KMS-11 (cell line): Measurements from ENCODE around the gene STT3B.

Source experiments
- H2AFZ ChIP-seq: fragments of 200-600 bp; sonication (generic); 2 replicates; pipeline ENCODE4 v1.6.1; 2016; ENCODE audit warnings: antibody characterized with exemption, mixed run types, low read depth
- H3K27ac ChIP-seq: fragments of 200-600 bp; sonication (generic); 2 replicates; pipeline ENCODE4 v1.6.1; 2016; ENCODE audit warnings: mild to moderate bottlenecking, mixed run types
- H3K27me3 ChIP-seq: fragments of 200-600 bp; sonication (generic); 2 replicates; pipeline ENCODE4 v1.6.1; 2017; ENCODE audit warnings: mild to moderate bottlenecking, low read depth, mixed run types, moderate library complexity; ENCODE audit not compliant: insufficient read depth
- H3K36me3 ChIP-seq: fragments of 200-600 bp; sonication (generic); 2 replicates; pipeline ENCODE4 v1.6.1; 2017; ENCODE audit warnings: mild to moderate bottlenecking, mixed run types; ENCODE audit not compliant: insufficient read depth
- H3K4me1 ChIP-seq: fragments of 200-600 bp; sonication (generic); 2 replicates; pipeline ENCODE4 v1.6.1; 2016; ENCODE audit warnings: mild to moderate bottlenecking, low read depth, mixed run types; ENCODE audit not compliant: poor library complexity, severe bottlenecking
- H3K4me2 ChIP-seq: fragments of 200-600 bp; sonication (generic); 2 replicates; pipeline ENCODE4 v1.7.0; 2016; ENCODE audit warnings: mild to moderate bottlenecking, mixed run types
- H3K4me3 ChIP-seq: fragments of 200-600 bp; sonication (generic); IDR thresholded peaks from 2 replicates; pipeline ENCODE4 v1.6.1; 2017; ENCODE audit warnings: low read depth, low read length, mixed read lengths; ENCODE audit not compliant: insufficient read depth
- H3K79me2 ChIP-seq: fragments of 200-600 bp; sonication (generic); 2 replicates; pipeline ENCODE4 v1.6.1; 2016; ENCODE audit warnings: low read depth, mixed run types; ENCODE audit not compliant: insufficient read depth
- H3K9ac ChIP-seq: fragments of 200-600 bp; sonication (generic); 2 replicates; pipeline ENCODE4 v1.6.1; 2016; ENCODE audit warnings: mild to moderate bottlenecking, mixed run types
- H4K20me1 ChIP-seq: fragments of 200-600 bp; sonication (generic); 2 replicates; pipeline ENCODE4 v1.6.1; 2016; ENCODE audit warnings: mild to moderate bottlenecking, mixed run types; ENCODE audit not compliant: insufficient read depth
- CTCF ChIP-seq: fragments of 200-600 bp; sonication (generic); conservative IDR thresholded peaks from 2 replicates; pipeline ENCODE4 v1.6.1; 2017; ENCODE audit warnings: low read depth, mild to moderate bottlenecking, antibody characterized with exemption, low read length, moderate library complexity, mixed read lengths

Gene STT3B

GRCh38 chr3:31614162-31614921, 81.6 kb downstream of the STT3B start:
- Histone ChIP-seq H3K4me2 (no peak overlapping the region), H3K4me1 (no peaks in the 10 kb centered on the region), H3K27ac (no peak overlapping the region), H3K36me3 (no peaks in the 10 kb centered on the region), H3K27me3 (no peaks in the 10 kb centered on the region), H3K4me3 (no peak overlapping the region), H2AFZ (no peak overlapping the region), H3K9ac (no peak overlapping the region), H3K79me2 (0 out of 2 replicates have a peak, but pooled peaks cover 5% of the 10 kb centered on the region), H4K20me1 (no peaks in the 10 kb centered on the region)
- TF ChIP-seq CTCF: no peak

DNA sequence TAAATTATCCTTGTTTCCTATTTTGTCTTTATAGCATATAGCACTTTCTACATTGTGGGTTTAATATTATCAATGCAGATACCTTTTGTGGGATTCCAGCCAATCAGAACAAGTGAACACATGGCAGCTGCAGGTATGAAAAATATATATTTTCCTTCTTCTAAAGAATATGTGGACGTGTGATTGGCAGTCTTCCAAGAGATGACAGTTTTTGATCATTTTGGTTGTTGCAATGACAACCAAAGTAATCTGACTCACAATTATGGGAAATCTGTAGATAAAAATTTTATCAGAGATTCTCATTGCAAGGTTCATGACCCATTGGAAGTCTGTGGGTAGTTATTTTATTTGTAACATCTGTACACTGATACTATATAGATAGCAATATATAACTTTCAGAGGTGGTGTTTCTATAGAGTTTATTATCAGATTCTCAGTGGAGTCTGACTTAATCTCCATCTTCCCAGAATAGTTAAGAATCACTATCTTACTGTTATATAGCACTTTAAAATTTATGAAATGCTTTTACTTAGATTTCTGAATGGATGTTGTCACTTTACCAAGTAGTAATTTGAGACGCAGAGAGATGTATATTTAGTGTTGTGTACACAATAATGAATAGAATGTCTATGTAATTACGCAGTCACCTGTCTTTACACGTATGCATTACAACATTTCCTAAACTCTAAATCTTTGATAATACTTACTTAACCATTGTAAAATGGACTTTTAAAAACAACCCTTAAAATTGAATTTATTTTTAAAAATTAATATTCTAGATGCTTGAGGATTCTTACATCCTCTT, 82.5 kb downstream of the STT3B start:
- no peak overlapping the region for H3K27ac ChIP-seq
- 0 out of 2 replicates have a peak, but pooled peaks cover 5% of the 10 kb centered on the region for H3K79me2 ChIP-seq
- H3K4me1 ChIP-seq: peaks cover 1% of the 10 kb centered on the region
- TF ChIP-seq CTCF: no peak
- H2AFZ ChIP-seq: no peak overlapping the region
- H3K9ac ChIP-seq: no peak overlapping the region
- H3K36me3 ChIP-seq: no peaks in the 10 kb centered on the region
- H3K27me3 ChIP-seq: no peaks in the 10 kb centered on the region
- H3K4me3 ChIP-seq: no peak overlapping the region
- no peak overlapping the region for H3K4me2 ChIP-seq
- H4K20me1 ChIP-seq: no peaks in the 10 kb centered on the region

DNA sequence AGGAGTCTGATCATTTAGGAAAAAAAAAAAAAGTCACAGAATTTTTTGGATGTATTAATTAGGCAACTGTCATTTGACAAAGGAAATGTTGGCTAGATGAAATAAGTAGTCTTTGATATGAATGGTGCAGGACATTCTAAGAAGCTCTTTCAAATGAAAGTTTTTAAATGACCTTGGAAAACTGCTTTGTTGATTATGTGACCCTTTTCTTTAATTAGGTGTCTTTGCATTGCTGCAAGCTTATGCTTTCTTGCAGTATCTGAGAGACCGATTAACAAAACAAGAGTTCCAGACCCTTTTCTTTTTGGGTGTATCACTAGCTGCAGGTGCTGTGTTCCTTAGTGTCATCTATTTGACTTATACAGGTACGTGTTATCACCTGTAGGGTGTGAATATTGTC, 84.0 kb downstream of the STT3B start:
- Histone ChIP-seq H3K4me1 (peaks cover 5% of the 10 kb centered on the region), H3K4me2 (no peak overlapping the region), H4K20me1 (no peaks in the 10 kb centered on the region), H3K36me3 (no peaks in the 10 kb centered on the region), H3K27me3 (no peaks in the 10 kb centered on the region), H3K27ac (no peak overlapping the region), H2AFZ (no peak overlapping the region), H3K79me2 (0 out of 2 replicates have a peak, but pooled peaks cover 5% of the 10 kb centered on the region), H3K4me3 (no peak overlapping the region), H3K9ac (no peak overlapping the region)
- TF ChIP-seq CTCF: no peak

DNA sequence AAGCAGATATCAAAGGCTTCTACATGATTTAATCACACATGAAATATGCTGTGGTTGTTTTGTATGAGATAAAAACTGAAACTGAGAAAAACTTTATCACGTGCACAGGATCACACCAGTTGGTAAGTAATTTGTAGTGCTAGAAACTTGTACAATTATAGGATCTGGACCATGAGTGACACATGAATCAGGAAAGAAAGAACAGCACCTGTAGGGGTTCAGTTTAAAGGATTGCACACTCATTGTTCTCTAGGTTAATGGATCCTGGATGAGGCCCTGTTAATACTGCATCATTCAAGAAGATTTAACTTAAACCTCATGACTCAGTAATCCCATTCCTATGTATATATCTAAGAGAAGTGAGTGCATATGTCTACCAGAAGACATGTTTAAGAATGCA, 87.9 kb downstream of the STT3B start:
- Histone ChIP-seq H3K4me2 (no peak overlapping the region), H3K79me2 (no peaks in the 10 kb centered on the region), H2AFZ (no peak overlapping the region), H3K4me1 (peaks cover 10% of the 10 kb centered on the region), H4K20me1 (no peaks in the 10 kb centered on the region), H3K9ac (no peak overlapping the region), H3K36me3 (no peaks in the 10 kb centered on the region), H3K27me3 (no peaks in the 10 kb centered on the region), H3K4me3 (no peak overlapping the region), H3K27ac (no peak overlapping the region)
- no peak for TF ChIP-seq CTCF
